Glutamatergic neuron (in vitro differentiated cells): ENCODE measurements around the gene PHLDB1. TPM values are rescaled to one million over a fixed set of nuclear protein-coding genes. Genes with fewer than 3 reads are reported as not detected.
"Not testable (repeated sequence)": the region's sequence is repeated elsewhere in the genome, so short reads cannot be mapped to it uniquely, and the experiment has no call there.

Experiments used
- DNase-seq: peaks from one replicate; pipeline ENCODE4 v3.0.0; 2022
- H3K27ac Mint-ChIP-seq: one replicate; pipeline ENCODE4 v1.8.0; 2020; ENCODE audit warnings: mild to moderate bottlenecking, mixed read lengths, inconsistent platforms; ENCODE audit not compliant: unreplicated experiment
- H3K27me3 Mint-ChIP-seq: one replicate; pipeline ENCODE4 v1.8.0; 2020; ENCODE audit warnings: mild to moderate bottlenecking, moderate library complexity, mixed read lengths, inconsistent platforms; ENCODE audit not compliant: unreplicated experiment
- H3K36me3 Mint-ChIP-seq: one replicate; pipeline ENCODE4 v1.8.0; 2020; ENCODE audit warnings: mild to moderate bottlenecking, mixed read lengths, inconsistent platforms; ENCODE audit not compliant: unreplicated experiment
- H3K4me1 Mint-ChIP-seq: one replicate; pipeline ENCODE4 v1.8.0; 2020; ENCODE audit warnings: mild to moderate bottlenecking, low read depth, mixed read lengths, inconsistent platforms; ENCODE audit not compliant: unreplicated experiment
- H3K4me3 Mint-ChIP-seq: one replicate; pipeline ENCODE4 v1.8.0; 2020; ENCODE audit warnings: mild to moderate bottlenecking, mixed read lengths, inconsistent platforms; ENCODE audit not compliant: unreplicated experiment
- H3K9me3 Mint-ChIP-seq: one replicate; pipeline ENCODE4 v1.8.0; 2020; ENCODE audit warnings: mild to moderate bottlenecking, moderate library complexity, mixed read lengths, inconsistent platforms; ENCODE audit not compliant: unreplicated experiment
- CTCF ChIP-seq: fragments of 200-600 bp; sonication (generic); IDR thresholded peaks from one replicate; pipeline ENCODE4 v1.5.0; 2021; ENCODE audit not compliant: partially characterized antibody, unreplicated experiment
- total RNA-seq: library from RNA; stranded (reverse); fragmentation: NEBNext Ultra II Directional; extraction: Animal tissue kit (Norgen Biotek cat#: 25700); gene quantifications from one replicate; pipeline ENCODE4 v1.2.1, GENCODE V29; 2021; ENCODE audit not compliant: unreplicated experiment

The PHLDB1 gene
- total RNA-seq, 1 donor from 2014 or later: 78.4 TPM

GRCh38 chr11:118587952-118588351 lies 19.5 kb upstream of the PHLDB1 start:
- no peaks in the 10 kb centered on the region for H3K9me3 Mint-ChIP-seq
- peak overlapping the region; percentile 73 for H3K27ac Mint-ChIP-seq
- no peak for TF ChIP-seq CTCF
- H3K4me1 Mint-ChIP-seq: no peaks in the 10 kb centered on the region
- no peak overlapping the region for H3K4me3 Mint-ChIP-seq
- no peaks in the 10 kb centered on the region for H3K36me3 Mint-ChIP-seq
- no peak for DNase-seq
- H3K27me3 Mint-ChIP-seq: no peaks in the 10 kb centered on the region

- Mint-ChIP-seq H3K4me1 (no peaks in the 10 kb centered on the region), H3K36me3 (peaks cover 3% of the 10 kb centered on the region), H3K4me3 (no peak overlapping the region), H3K9me3 (no peaks in the 10 kb centered on the region), H3K27ac (no peak overlapping the region), H3K27me3 (peaks cover 2% of the 10 kb centered on the region)
- DNase-seq: no peak
- TF ChIP-seq CTCF: no peak
These were observed 14.6 kb upstream of the PHLDB1 start for GRCh38 chr11:118592616-118593367.

- H3K27ac Mint-ChIP-seq, H3K9me3 Mint-ChIP-seq, H3K27me3 Mint-ChIP-seq, DNase-seq, H3K36me3 Mint-ChIP-seq, H3K4me3 Mint-ChIP-seq, H3K4me1 Mint-ChIP-seq: not testable (repeated sequence)
- TF ChIP-seq CTCF: peak; percentile 42
These were observed 12.4 kb upstream of the PHLDB1 start for GRCh38 chr11:118594984-118595383.

GRCh38 chr11:118596224-118597146 lies 10.9 kb upstream of the PHLDB1 start:
- H3K27me3 Mint-ChIP-seq: peaks cover 2% of the 10 kb centered on the region
- H3K27ac Mint-ChIP-seq: no peak overlapping the region
- no peak overlapping the region for H3K4me3 Mint-ChIP-seq
- no peaks in the 10 kb centered on the region for H3K4me1 Mint-ChIP-seq
- H3K36me3 Mint-ChIP-seq: peaks cover 3% of the 10 kb centered on the region
- DNase-seq: no peak
- TF ChIP-seq CTCF: no peak
- H3K9me3 Mint-ChIP-seq: no peaks in the 10 kb centered on the region
